Suppressor macrophage (primary cell): Measurements from ENCODE around the gene XKR7.
A peak's percentile ranks its signal among the peaks of the same experiment; 100 is the strongest.
"Not testable (repeated sequence)": the region's sequence is repeated elsewhere in the genome, so short reads cannot be mapped to it uniquely, and the experiment has no call there.

ENCODE experiments used
- DNase-seq, 4 experiments: peaks; one replicate each; pipeline ENCODE4 v3.0.0-alpha.2; 2020 to 2022
- total RNA-seq, 17 experiments: gene quantifications; one replicate each; lab custom pipeline; 2026; ENCODE audit warnings: mixed read lengths in 6 of 17, inconsistent platforms in 3 of 17; lab: John Stamatoyannopoulos, UW

Gene XKR7, protein sequence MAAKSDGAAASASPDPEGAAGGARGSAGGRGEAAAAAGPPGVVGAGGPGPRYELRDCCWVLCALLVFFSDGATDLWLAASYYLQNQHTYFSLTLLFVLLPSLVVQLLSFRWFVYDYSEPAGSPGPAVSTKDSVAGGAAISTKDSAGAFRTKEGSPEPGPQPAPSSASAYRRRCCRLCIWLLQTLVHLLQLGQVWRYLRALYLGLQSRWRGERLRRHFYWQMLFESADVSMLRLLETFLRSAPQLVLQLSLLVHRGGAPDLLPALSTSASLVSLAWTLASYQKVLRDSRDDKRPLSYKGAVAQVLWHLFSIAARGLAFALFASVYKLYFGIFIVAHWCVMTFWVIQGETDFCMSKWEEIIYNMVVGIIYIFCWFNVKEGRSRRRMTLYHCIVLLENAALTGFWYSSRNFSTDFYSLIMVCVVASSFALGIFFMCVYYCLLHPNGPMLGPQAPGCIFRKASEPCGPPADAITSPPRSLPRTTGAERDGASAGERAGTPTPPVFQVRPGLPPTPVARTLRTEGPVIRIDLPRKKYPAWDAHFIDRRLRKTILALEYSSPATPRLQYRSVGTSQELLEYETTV
- total RNA-seq, result 0 to 3.0 (median 0.07) reads per million in 17 experiments

DNA sequence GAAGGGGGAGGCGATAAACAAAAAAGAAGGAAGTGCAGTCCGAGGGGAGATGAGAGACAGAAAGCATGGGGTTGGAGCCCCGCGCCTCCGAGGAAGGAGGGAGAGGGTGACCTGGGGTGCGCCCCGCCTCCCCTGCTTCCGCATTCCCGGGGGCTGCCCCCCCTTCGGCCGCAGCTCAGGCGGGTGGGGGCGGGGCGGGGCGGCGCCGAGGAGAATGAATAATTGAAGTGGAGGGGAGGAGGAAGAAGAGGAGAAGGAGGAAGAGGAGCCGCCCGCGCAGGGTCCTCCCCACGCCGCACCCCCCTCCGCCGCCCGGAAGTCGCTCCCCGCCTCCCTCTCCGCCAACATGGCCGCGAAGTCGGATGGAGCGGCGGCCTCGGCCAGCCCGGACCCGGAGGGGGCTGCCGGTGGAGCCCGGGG lies at the start of gene XKR7:
Gene XKR7 (plus strand): TSS at position 322 of the 420 bp plus-strand sequence. CDS start 25 bp downstream, at position 347.
- DNase-seq, result peak; percentile 12 to 56 (median 38)

DNA sequence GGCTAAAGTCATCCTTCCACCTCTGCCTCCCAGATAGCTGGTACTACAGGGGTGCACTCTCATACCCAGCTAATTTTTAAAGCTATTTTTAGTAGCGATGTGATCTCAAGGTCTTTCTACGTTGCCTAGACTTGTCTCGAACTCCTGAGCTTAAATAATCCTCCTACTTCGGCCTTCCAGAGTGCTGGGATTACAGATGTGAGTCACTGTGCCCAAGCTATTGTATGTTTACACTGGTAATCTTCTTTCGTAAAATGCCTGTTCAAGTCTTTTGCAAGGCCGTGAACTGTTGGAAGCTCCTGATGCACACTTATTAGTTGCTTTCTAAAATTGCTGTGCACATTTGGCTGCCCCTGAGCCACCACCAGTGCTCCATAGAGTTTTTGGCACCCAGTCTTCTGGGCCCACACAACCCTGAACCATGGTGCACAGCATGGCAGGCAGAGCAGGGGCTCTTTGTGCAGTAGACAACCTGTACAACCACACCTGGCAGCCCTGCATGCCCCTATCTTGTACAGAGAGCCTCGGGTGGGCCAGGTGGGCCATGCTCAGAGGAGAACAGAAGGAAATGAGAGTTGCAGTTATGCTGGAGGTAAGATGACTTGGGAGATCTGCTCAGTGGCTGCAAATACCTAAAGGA lies 49.4 kb upstream of the XKR7 start:
- no peak for DNase-seq

DNA sequence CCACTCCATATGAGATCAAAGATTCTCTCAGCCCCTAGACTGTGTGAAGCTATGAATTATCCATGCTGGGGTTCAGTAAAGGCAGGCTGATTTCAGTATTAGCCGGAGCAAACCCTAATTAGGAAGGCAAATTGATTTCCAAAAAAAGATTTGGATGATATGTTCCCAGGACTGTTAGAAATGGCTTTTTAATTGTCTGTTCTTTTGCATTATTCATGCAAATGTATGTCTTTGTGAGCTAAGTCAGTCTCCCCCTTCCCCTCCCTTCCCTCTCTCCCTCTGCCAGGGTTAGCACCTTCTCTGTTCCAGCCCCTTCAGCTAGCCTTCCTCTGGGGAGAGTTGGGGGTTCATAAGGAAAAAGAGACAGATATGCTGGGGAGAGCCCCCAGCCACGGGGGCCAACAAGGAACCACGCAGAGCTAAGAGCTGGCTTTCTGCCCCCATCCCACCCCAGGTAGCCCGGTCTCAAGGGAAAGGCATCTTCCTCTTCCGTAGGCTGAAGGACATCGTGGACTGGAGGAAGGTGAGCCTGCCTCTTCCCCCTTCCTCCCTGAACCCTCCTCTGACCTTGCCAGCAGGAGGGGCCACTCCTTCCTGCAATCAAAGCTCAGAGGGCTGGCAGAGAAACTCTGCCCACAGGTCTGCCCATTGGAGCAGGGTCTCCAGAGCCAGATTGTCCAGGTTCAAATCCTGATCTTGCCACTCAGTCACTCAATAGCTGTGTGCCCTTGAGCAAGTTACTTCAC lies 48.4 kb upstream of the XKR7 start:
- no peak for DNase-seq

DNA sequence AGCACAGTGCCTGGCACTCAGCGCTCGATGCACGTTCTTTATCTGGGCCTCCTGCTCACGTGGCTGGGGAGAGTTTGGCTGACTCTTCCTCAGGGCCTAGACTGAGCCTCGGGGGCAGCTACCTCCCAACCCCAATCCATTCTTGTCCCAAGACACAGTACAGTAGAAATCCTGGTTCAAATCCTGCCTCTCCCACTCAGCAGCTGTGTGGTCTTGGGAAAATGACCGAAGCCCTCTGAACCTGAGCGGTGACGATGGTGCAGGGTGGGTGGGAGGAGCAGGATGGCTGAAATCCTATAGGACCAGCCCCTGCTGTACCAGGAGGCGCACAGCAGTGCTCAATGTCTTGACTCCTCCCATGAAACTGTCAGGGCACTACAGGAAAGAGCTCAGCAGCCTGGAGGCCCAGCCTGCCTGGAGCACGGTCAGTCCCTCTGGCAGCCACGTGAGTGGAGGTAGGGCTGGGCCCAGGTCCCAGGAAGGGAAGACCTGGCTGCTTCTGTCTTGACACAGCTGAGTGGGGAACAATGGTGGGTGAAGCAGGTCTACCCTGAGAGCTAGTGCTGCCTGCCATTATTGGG lies 47.6 kb upstream of the XKR7 start:
- no peak for DNase-seq

DNA sequence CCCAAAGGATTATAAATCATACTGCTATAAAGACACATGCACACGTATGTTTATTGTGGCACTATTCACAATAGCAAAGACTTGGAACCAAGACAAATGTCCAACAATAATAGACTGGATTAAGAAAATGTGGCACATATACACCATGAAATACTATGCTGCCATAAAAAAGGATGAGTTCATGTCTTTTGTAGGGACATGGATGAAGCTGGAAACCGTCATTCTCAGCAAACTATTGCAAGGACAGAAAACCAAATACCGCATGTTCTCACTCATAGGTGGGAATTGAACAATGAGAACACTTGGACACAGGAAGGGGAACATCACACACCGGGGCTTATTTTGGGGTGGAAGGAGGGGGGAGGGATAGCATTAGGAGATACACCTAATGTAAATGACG lies 46.5 kb upstream of the XKR7 start:
- not testable (repeated sequence) for DNase-seq

DNA sequence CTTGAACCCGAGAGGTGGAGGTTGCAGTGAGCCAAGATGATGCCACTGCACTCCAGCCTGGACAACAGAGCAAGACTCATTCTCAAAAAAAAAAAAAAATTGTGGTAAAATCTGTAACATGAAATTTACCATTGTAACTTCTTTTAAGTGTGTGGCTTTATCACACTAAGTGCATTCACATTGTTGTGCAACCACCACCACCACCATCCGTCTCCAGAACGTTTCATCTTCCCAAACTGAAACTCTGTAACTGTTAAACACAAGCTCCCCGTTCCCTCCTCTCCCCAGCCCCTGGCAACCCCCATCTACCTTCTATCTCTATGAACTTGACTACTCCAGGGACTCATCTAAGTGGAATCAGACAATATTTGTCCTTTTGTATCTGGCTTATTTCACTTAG lies 45.8 kb upstream of the XKR7 start:
- no peak for DNase-seq

DNA sequence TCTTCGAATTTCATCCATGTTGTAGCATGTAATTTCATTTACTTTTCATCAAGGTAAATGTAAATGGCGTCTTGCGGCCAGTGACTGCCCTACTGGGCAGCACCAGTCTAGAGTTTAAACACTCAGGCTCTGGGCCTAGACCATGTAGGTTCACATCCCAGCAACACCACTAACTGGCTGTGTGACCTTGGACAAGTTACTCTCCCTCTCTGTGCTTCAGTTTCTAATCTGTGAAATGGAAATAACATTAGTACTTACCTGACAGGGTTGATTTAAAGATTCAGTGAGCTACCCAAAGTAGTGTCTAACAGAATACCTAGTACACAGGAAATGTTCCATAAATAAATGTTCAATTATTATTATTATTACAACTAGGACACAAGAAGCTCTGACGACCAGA lies 45.4 kb upstream of the XKR7 start:
- no peak for DNase-seq

DNA sequence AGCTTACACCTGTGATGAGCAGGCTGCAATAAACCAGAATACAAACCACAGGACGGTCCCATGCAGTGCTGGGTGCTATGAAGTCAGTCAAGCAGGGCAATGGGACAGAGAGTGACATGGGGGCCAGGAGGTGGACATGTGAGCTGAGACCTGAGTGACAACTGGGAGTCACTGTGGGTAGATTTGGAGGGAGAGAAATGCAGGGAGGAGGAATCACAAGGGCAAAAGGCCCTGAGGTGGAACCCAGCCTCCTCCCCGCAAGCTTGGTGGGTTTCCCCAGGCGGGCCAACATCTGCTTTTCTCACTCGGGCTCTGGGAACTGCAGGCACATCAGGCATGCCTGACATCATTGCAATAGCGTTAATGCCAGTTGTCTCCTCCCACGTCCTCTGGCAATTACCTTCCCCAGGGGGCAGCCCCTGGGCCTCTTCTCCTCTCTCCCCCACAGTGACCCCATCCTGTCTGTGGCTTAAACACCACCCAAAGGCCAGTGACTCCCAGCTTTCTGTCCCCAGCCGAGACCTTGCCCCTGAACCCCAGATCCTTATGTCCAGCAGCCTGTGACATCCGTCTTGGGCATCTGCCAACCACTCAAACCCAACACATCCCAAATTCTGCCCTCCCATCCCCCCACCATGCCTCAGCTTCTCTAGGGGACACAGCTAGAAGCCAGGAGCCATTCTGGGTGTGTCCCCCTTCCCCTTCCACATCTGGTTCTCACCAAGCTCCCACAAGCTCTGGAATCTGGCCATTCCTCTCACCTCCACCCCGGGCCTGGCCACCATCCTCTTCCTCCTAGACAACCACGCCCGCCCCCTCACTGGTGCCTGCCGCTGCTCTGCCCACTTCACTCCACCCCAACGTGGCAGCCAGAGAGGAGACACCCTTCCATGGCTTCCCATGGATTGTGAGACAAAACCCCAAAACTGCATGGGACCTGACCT lies 44.3 kb upstream of the XKR7 start:
- peak; percentile 32 to 66 (median 47) for DNase-seq

DNA sequence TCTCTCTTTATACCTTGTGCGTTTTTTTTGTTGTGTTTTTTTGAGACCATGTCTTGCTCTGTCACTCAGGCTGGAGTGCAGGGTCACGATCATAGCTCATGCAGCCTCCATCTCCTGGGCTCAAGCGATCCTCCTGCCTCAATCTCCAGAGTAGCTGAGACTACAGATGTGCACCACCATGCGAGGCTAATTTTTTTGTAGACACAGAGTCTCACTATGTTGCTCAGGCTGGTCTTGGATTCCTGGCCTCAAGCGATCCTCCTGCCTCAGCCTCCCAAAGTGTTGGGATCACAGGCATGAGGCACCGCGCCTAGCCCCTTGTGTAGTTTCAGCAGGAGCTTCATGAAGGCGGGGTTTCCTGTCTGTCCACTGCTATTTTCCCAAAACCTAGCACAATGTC lies 43.4 kb upstream of the XKR7 start:
- no peak for DNase-seq

DNA sequence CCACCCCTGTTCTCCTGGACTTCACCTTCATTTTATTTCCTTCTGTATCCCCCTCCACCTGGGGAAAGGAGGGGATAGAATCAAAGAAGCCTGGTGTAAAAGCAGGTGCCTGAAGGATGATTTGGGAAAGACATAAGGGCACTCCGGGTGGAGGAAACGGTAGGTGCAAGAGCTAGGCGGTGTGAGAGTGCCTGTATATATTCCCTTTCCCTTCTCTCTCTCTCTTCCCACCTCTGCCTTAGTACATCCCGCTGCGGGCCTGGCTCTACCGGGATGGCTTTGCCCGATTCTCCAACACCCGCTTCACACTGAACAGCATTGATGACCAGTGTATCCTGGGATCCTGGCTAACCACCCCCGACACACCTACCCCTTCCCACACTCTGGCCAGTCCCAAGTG lies 42.3 kb upstream of the XKR7 start:
- DNase-seq, result no peak

DNA sequence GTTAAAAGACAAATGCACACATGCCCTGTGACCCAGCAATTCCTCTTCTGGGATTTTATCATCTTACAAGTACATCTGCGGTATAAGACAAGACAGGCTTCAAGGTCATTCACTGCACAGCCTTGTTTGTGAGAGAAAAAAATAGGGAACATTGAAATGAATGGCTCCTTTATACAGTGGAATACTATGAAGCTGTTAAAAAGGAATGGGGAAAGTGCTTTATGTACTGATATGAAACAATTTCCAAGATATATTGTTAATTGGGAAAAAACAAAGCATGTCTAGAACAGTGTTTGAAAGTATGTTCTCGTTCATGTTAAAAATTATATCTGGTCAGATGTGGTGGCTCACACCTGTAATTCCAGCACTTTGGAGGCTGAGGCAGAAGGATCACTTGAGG lies 41.5 kb upstream of the XKR7 start:
- no peak for DNase-seq

DNA sequence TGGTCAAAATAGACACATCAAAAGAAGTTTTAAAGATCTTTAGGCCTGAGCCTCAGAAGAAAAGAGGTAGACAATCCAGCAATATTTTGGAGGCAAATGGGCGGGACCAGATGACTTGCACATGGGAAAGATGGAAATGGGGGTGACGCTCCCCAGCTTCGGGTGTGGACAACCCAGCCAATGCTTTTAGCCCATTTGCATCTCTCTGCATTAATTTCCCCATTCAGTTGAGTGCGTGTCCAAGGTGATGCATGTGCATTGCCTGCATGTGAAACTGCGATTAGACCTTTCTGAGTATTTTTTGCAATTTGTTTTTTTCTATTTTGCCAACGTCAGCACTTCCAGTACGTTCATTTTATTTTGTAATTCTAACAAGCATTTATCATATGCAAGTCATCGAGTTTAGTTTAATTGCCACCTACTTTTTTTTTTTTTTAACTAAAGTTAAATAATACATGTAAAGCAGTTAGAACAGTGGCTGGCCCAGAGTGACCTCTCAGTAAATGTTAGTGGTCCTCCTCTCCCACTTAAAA lies 40.3 kb upstream of the XKR7 start:
- DNase-seq, result no peak

DNA sequence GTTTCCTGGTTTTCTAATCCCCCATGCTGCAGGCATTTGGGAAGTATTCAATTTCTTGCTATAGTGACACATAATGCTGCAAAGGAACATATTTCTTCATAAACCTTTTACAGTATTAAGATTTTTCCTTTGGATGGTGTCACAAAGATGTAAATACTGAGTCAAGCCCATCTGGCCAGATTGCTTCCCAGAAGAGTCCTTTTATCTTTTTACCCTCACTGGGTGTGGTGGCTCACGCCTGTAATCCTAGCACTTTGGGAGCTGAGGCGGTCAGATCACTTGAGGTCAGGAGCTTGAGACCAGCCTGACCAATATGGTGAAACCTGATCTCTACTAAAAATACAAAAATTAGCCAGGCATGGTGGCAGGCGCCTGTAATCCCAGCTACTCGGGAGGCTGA lies 38.3 kb upstream of the XKR7 start:
- DNase-seq, result not testable (repeated sequence)

DNA sequence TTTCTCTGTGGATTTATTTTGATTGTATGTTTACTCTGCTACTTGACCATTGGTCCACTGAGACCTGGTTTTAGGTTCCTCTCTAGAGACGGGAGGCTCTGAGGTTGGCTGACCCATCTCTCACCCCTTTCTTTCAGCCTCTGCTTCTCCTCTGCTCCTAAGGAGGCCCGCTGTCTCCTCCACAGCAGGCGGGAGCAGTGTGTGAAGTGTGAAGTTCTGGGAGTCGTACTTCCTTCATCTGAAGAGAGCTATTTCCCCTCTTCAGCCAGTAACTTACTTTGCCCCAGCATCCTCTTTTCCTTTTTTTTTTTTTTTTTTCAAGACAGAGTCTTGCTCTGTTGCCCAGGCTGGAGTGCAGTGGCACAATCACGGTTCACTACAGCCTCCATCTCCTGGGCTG lies 37.2 kb upstream of the XKR7 start:
- peak; percentile 13 to 64 (median 48) for DNase-seq

DNA sequence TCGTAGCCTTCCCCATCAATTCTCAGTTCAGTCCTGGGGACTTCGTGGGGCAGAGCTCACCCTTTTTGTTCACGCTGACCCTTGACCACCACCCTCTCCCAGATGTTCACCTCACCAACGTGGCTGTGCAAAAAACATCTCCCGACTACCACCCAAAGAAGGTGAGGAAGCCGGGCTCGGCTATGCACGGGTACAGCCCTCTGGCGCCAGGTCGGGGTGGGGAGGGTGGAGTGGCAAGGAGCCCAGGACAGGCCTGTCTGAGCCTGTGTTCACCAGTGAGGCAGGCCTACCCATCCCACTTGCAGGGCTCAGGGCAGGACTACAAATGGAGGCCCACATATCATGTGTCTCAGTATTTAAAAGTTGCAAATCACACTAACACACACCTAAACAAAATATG lies 34.3 kb upstream of the XKR7 start:
- DNase-seq, result no peak

DNA sequence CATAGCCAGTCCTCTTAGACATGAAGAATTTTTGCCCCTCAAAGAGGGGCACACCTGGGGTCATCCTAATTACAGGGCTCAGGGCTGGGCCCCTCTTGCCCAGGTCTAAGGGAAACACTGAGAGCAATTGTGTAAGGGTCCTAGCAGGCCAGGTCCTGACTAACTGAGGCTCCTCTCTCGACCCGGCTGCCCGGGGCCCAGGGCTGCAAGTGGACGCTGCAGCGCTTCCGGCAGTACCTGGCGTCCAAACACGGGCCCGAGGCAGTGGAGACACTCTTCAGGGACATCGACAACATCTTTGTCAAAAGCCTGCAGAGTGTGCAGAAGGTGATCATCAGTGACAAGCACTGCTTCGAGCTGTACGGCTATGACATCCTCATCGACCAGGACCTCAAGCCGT lies 33.5 kb upstream of the XKR7 start:
- DNase-seq, result no peak

DNA sequence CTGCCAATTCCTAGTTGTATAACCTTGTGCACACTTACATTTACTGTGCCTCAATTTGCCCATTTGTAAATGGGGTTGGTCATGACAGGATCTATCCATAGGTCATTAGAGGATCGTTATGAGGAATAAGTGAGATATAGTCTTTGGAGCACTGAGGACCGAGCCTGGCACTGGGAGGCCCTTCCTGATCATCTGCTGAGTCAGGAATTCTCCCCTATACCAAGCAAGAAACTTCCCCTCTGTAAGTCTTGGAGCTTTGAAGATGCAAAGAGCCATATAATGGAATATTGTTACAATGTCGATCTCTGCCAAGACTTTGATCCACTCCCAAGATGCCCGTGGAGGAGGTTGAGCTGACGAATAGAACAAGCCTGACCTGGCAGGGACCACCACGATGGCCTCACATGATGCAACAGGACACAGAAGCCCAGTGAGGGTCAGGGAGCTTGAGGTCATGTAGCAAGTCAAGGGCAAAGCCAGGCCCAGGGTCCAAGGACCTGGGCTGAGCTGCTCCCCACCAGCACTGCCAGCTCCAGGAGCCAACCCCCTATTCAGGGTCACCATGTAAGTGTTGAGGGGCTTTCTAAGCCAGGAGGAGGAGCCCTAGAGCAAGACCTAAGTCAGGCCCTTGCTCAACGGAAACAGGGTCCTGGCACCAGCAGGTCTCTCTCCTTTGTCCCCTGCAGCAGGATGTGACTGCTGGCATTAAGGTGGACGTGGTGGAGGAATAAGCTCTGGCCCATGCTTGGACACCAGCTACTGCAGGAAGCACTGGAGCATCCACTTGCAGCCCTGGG lies 32.8 kb upstream of the XKR7 start:
- no peak for DNase-seq

DNA sequence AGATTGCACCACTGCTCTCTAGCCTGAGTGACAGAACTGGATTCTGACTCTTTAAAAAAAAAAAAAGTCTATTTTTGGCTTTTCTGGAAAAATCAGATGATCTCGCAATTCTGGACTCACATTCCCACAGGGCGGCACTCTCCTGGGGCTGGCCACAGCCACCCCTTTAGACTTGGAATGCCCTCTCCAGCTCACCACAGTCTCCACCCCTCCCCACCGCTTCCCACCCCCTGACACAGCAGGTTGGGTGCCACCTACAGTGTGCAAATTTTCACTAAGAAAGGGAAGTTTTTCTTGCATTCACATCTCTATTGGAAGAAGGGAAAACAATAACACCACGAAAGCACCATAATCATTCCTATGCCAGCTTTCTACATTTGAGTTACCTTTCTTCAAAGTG lies 31.5 kb upstream of the XKR7 start:
- no peak for DNase-seq

DNA sequence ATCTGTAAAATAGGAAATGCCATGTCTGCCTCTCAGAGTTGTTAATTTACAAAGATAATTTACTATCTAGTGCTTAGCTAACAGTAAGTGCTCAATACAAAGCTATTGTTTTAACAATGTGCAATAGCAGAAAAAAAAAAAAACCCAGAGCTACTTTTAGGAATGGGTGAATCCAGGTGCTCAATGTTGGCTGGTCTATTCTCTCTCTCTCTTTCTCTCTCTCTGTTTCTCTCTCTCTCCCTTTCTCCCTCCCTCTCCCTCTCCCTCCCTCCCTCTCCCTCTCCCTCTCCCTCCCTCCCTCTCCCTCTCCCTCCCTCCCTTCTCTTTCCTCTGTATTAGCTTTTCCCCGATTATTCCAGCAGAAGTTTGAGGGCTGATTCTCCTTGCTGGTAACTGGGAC lies 30.1 kb upstream of the XKR7 start:
- DNase-seq, result no peak

DNA sequence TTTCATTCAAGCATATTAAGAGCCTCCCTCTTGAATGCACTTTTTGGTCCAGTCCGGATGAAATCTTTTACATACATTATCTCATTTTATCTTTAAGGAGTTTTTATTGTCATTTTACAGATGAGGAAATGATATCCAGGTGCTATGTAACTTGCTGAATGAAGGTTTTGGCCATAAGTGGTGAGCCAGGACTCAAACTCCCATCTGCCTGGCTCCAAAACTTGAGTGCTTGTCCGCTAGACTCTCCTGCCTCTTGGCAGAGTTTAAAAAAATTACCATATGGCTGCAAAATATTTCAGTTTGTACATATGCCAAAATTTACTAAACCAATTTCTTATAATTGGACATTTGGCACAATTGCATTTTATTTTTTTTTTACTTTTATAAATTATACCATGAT lies 28.3 kb upstream of the XKR7 start:
- DNase-seq, result no peak
